HL-60/S4 (cell line): Measurements from ENCODE around the gene ZNF157.
"Not testable (repeated sequence)": the region's sequence is repeated elsewhere in the genome, so short reads cannot be mapped to it uniquely, and the experiment has no call there.

Source experiments
- in situ Hi-C: fragments of 300-500 bp; cut with MboI; formaldehyde crosslinking; loops from 2 replicates; pipeline ENCODE4 v1.14.3; 2022; ENCODE audit warnings: low sequenced_read_pairs

The ZNF157 gene

DNA sequence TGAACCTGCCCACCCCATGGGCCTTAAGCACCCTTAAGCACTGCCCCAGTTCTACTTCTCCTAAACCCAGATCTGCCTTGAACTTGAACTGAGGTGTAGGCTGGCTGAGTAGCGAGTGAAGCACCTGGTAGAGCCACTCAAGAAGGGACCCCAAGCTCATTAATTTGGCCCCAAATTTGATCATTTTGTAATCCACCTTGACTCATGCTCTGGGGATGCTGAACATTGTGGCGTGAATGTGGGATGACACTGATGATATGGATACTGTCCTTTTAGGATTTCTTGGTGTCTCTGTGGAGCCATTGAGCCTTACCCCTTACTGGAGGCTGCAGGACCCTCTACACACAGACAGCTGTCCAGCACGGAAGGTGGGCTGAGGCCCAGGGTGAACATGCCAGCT, at the start of gene ZNF157:
TSS of gene ZNF157 (plus strand) at position 301 of the 400 bp plus-strand sequence. CDS start at position 392, 91 bp downstream.
- in situ Hi-C loops: no loop called here

DNA sequence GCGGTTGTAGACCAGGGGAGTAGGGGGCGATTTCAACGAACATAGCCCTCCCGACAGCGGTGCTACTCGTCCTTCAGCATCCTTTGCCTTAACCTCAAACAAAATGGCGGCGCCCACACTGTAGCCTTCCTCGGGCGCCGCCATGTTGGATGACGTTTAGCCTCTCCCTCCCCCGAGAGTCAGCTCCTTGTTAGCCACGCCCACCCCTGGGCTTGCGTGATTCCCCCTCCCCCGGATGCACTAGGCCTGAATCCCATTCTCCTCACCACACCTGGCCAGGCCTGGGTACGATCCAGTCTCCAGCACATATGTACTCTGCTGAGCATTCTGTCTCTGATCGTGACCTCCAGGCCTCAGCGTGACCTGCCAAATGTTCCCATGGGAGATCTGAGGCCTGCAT, 49.0 kb upstream of the ZNF157 start:
- in situ Hi-C loops: no loop called here

DNA sequence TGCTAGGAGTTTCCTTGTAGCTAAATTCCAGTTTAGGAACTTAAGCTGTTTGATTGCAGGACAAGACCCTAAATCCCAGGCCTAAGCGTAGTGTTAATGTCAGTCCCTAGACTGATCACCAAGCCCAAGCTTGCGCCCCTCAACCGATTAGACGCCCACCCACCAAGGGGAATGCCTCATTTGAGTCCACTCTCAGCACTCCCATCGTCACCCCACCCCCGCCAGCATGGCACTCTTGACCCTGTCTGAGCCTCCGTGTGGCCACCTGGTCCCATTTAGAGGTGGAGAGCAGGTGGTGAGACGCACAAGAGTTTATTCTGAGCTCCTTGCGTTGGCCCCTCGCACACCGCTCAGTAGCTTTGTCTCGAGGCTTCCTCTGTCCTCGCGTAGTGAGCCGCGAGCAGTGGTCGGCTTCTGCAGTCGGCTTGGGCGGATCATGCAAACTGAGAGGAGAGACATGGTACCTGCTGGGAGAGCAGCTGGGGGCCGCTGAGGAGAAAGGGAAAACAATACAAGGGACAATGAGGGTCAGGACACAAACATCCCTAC, 48.5 kb upstream of the ZNF157 start:
- in situ Hi-C loops: no loop called here

- in situ Hi-C loops: no loop called here
These were observed 42.5 kb upstream of the ZNF157 start for GRCh38 chrX:47327902-47328301.

- in situ Hi-C loops: not testable (repeated sequence)
These were observed 37.6 kb upstream of the ZNF157 start for GRCh38 chrX:47332729-47333128.

DNA sequence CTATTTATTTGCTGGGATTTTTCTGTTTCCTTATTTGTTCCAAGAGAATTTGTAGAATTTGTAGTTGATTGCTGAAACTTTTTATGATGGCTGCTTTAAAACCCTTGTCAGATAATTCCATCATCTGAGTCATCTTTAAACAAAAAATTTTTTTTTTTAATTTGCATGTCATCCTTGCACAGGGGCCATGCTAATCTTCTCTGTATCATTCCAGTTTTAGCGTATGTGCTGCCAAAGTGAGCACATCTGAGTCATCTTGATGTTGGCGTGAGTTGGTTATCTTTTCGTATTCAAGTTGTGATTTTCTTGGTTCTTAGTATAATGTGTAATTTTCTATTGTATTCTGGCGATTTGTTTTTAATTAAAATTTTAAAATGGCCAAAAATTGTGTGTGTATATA, 18.7 kb upstream of the ZNF157 start:
- in situ Hi-C loops: no loop called here

DNA sequence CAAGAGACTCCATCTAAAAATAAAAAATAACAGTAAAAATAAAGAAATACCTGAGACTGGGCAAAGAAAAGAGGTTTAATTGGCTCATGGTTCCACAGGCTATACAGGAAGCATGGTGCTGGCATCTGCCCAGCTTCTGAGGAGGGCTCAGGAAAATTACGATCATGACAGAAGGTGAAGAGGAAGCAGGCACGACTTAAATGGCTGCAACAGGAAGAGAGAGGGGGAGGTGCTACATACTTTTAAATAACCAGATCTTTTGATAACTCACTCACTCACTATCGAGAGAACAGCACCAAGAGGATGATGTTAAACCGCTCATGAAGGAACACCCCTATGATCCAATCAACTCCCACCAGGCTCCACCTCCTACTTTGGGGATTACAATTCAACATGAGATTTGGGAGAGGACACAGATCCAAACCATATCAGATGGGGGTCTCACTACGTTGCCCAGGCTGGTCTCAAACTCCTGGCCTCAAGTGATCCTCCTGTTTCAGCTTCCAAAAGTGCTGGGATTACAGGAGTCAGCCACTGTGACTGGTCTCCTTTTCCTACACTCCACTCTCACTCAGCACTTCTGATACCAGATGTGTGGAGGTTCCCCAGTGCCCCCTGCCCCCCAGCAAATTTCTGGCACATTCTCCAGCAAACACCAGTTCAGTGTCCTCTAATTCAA, 11.9 kb upstream of the ZNF157 start:
- in situ Hi-C loops: no loop called here

DNA sequence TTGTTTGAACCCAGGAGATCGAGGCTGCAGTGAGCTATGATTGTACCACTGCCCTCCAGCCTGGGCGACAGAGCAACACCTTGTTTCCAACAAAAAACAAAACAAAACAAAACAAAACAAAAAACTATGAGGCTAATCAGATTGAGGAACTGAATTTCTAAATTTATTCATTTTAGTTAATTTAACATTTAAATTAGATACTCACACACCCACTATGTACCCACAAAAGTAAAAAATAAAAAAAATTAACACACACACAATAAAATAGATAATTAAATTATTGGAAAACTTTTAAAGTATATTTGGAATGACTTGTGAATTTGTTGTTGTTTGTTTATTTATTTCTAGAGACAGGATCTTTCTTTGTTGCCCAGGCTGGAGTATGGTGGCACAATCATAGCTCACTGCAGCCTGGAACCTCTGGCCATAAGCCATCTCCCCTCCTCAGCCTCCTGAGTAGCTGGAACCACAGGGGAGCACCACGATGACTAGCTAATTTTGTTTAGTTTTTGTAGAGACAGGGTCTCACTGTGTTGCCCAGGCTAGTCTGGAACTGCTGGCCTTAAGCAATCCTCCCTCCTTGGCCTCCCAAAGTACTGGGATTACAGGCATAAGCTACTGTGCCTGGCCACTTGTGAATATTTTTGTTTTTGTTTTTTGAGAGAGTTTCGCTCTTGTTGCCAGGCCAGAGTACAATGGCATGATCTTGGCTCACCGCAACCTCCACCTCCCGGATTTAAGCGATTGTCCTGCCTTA, 9.8 kb upstream of the ZNF157 start:
- in situ Hi-C loops: no loop called here

DNA sequence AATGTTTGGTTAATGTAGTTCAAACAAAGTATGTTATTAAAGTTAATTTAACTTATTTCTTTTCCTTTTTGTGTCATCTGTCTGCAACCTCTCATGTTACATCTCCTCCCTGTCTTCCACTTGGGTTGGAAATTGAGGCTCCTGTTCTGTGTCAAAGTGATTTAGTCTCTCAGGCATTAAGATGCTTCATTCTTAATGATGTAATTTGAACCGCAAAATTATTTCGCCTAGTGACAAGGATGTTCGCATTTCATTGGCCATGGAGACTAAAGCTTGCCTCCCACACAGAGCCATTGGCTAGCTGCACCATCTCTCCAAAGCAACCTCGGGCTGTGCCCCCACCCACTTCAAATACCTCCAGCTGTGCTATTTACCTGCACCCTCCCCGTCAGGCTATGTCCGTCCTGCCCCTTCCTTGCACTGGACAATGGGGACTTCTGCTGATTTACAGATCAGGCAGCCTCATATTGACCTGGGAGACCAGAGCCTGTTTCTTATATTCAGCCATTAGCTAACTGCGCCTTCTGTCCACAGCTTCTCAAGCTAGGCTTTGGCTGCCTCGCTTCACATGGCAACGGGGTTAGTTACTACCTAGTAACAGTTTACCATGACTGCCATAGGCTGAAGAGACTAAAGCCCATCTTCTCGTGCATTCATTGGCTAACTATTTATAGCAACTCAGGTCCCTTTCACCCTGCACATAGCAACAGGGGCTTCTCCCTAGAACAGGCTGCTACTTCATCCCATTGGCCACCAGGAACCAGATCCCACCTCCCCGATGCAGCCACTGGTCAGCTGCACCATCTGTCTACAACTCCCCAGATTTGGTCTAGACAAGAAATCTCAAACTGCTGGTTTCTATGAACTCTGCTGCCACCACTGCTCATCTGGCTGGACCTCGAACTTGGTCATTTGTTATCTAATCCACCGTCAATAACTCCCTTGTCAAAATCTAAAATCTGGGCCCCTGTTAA, 8.6 kb upstream of the ZNF157 start:
- in situ Hi-C loops: no loop called here

- in situ Hi-C loops: no loop called here
These were observed 4.2 kb upstream of the ZNF157 start for GRCh38 chrX:47366041-47366722.

DNA sequence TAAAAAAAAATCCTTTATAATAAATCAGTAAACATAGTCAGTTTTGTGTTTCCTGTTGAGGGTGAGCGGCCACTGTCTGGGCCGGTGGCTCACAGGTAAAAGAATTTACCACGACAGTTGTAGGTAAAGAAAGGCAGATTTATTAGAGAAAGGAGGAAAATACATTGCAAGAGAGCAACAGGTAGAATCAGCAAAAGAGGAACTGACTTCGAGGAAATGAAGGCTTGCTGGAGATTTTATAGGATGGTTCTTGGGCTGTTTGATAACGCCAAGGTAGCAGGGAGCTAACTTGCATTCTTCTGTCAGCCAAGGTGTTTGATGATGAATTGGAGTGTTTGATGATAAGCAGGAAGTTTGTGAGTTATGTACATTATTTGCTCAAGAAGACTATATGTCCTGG, 2.8 kb downstream of the ZNF157 start:
- in situ Hi-C loops: no loop called here

GRCh38 chrX:47380268-47380667, 9.9 kb downstream of the ZNF157 start:
- in situ Hi-C loops: loop anchor here (10.0 kb wide), 1 partner anchor 185 kb away; the partner anchor contains the start of gene UBA1

DNA sequence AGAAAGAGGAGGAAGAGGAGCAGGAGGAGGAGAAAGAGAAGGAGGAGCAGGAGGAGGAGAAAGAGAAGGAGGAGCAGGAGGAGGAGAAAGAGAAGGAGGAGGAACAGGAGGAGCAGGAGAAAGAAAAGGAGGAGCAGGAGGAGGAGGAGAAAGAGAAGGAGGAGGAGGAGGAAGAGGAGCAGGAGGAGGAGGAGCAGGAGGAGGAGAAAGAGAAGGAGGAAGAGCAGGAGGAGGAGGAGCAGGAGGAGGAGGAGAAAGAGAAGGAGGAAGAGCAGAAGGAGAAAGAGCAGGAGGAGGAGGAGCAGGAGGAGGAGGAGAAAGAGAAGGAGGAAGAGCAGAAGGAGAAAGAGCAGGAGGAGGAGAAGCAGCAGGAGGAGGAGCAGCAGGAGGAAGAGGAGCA, 10.5 kb downstream of the ZNF157 start:
- in situ Hi-C loops: loop anchor here (10.0 kb wide), 1 partner anchor 186 kb away; the partner anchor contains the start of gene UBA1

DNA sequence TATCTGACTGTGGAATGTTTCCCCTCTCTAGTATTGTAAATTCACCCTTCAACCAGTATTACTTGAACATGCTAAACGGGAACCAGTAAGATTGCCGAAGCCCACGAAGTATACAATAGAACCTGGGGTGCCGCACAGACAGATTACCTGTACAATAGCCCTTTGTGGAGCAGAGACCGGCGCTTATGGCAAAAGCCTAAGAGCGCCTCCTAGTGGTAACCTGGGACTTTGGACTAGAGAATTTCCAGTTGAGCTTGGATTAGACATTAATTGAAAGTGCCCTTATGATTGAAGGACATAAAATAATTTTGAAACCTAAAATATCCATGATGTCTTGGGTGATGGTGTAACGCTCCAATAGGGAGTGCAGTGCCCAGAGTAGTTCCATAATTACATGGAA, 14.1 kb downstream of the ZNF157 start:
- in situ Hi-C loops: loop anchor here (10.0 kb wide), 1 partner anchor 190 kb away; the partner anchor contains the start of gene UBA1

DNA sequence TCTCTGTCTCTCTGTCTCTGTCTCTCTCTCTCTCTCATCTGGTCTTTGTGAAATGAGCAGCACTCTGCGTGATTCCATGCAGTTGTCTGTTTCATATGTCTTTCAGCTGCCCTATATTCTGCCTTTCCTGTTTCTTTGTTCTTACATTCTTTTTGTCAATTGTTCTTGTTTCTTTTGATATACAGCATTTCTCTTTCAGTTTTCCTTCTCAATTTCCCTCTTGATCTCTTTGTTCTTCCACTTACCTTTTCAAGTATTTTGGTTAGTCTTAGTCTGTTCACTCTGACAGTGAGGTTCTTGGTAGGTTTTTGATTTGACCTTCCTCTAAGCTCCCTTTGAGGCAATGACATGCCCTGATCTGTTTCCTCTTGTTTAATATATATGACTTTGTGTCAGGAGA, 20.4 kb downstream of the ZNF157 start:
- in situ Hi-C loops: no loop called here

DNA sequence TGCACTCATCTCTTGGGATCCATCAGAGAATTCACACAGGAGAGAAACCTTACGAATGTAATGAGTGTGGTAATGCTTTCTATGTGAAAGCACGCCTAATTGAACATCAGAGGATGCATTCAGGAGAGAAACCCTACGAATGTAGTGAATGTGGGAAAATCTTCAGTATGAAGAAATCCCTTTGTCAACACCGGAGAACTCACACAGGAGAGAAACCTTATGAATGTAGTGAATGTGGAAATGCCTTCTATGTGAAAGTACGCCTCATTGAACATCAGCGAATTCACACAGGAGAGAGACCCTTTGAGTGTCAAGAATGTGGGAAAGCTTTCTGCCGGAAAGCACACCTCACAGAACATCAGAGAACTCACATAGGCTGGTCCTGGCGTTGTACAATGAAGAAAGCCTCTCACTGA, 42.8 kb downstream of the ZNF157 start:
- in situ Hi-C loops: no loop called here

DNA sequence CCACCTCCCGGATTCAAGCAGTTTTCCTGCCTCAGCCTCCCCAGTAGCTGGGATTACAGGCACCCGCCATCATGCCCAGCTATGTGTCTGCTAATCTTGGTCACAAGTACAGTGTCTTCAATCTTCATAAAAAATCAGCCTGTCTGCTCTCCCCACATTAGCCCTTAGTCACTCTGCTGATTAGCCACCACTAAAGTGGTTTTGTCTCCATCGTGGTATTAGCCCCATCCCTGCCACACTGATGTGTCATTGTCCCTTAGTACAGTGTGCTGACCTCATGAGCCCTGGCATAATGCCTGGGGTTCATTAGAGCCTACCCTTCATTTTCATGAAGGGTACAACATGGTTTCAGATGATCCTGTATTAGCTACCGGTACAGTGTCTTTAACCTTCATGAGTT, 49.9 kb downstream of the ZNF157 start:
- in situ Hi-C loops: no loop called here

DNA sequence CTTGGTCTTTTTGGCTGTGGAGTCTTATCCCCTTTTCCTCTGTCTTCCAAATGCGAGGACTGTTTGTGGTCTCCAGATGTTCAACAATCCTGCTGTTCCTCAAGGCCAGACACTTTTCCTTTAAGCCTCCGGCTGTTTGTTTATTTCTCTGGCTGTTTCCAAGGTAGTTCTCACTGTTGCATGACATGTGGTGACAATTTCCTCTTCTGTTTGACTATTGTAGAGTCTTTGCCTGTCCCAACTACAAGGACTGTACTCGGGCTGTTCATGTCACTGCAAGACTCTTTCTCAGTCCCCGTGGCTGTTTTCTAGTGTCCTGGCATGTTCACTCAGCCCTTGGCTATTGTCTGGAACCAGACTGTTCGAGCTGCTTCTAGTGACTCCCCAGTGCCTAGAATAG, 50.6 kb downstream of the ZNF157 start:
- in situ Hi-C loops: no loop called here

- in situ Hi-C loops: no loop called here
These were observed 52.1 kb downstream of the ZNF157 start for GRCh38 chrX:47422444-47422843.

GRCh38 chrX:47430925-47431324, 60.5 kb downstream of the ZNF157 start:
- in situ Hi-C loops: no loop called here
